CD4-positive, alpha-beta T cell treated with Interleukin-2 at 100 ng/mL for 4 hours (primary cell): ENCODE measurements around the gene TRPC4.

Experiments
- DNase-seq: peaks from one replicate; pipeline ENCODE4 v3.0.0-alpha.2; 2020; ENCODE audit warnings: low spot score

Gene TRPC4

GRCh38 chr13:37657134-37657533 lies 212.4 kb downstream of the TRPC4 start:
- DNase-seq, result no peak

DNA sequence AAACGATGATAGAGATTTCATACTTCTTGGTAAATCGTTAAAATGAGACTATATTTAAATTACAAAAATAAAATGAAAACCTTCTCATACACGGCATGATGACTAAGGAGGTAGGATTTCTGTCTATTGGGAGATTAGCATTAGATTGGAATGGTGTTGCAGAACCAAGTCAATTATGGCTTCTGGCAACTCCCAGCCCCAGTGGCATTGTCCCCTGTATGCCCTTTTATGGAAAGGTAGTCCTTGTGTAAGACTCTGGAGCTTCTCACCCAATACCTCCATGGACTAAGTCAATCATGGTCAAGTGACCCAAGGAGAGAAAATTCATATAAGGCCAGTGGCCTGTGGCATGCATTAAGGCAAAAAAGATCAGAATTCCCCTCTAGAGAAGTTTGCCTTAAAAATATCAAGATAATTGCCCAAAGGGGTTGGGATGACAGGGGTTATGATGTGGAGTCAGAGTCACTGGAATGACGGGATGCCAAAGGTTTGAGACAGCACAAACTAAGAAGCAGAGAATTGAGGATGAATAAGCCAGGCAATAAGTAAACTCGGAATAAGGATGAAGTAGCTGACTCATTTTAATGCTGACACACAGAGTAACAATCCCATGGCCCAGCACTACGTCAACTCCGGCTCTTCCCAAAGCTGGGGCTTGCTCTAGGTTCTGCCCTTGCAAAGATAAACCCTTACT lies 213.2 kb downstream of the TRPC4 start:
- no peak for DNase-seq

DNA sequence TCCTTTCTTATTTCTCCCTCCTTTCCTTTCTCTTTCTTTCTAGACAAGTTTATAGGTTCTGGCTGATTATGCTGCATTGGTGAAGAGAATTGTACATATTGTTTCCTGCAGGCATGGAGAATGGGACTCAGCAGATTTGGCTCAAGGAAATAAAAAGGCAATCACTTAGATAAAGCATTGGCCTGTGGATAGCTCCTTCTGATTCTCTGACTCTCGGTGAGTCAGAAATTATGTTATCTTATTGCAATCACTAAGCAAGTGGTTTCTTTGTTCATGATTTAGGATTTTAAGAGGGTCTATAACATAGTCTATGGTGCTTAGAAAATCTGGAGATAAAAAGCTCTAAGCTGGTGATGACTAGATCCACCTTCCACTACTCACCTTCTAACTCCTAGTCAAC lies 217.0 kb downstream of the TRPC4 start:
- DNase-seq, result no peak

GRCh38 chr13:37651891-37652290 lies 217.7 kb downstream of the TRPC4 start:
- no peak for DNase-seq

DNA sequence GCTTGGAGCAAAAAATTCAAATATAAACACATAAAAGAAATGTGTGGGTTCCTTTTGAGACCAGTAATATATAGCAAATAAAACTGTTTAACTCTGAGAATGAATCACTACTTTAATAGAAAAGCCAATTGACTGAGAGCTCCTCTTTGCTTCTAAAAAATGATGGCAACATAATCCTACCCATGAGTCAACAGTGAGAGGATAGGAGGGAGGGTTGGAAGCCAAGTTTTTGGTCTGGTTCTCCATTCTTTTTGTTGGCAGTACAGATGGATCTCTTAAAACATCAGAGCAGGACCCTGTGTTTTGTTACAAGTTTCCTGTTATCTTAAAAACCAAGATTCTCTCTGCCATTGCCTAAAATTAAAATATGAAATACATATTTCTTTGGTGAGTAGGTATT lies 221.0 kb downstream of the TRPC4 start:
- DNase-seq, result no peak

DNA sequence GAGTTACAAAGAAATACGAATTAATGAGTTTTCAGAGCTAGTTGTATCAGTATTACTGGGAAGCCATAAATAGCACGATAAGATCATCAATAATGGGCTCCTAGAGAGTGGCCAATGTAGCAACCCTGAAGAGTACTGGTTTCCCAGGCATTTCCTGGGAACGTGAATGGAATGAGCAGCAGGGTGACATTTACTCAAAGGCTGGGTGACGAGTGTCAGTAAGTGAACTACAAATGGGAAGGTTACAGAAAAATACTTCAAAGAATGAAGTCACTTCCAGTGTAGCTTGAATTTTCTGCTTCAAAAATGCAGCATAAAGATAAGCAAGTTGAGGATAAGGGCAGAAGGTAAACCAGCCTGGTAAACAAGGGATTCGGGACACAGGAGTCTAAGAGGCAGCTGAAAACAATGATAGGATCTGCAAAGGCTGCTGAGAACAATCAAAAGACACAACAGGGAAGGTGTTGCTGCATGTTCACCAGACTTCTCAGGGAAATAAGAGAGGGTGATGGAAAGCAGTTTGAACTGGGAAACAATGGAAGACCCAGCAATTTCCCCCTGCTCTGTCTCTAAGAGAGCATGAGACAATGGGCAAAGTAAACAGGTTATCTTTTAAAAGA lies 222.4 kb downstream of the TRPC4 start:
- no peak for DNase-seq

- no peak for DNase-seq
These were observed 223.0 kb downstream of the TRPC4 start for GRCh38 chr13:37646531-37646930.

- DNase-seq, result no peak
These were observed 224.3 kb downstream of the TRPC4 start for GRCh38 chr13:37645181-37645740.

DNA sequence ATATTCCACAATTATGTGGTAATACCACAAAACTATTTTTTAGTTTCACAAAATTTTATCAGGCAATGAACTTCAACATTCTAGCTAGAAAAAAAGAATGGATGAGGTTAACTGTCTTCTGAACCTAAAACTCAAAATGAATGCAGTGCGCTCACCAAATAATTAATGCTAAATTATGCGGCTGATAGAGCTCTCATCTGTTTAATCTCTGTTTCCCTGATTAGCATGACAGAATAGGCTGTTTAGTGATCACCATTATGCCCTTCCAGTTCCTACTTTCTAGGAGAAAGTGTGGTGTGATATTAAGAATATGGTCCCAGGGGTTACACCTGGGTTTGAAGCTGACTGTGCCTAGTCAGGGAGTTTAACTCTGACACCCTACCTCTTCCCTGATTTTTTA lies 228.2 kb downstream of the TRPC4 start:
- DNase-seq, result no peak

- DNase-seq, result no peak
These were observed 229.1 kb downstream of the TRPC4 start for GRCh38 chr13:37640499-37640898.

DNA sequence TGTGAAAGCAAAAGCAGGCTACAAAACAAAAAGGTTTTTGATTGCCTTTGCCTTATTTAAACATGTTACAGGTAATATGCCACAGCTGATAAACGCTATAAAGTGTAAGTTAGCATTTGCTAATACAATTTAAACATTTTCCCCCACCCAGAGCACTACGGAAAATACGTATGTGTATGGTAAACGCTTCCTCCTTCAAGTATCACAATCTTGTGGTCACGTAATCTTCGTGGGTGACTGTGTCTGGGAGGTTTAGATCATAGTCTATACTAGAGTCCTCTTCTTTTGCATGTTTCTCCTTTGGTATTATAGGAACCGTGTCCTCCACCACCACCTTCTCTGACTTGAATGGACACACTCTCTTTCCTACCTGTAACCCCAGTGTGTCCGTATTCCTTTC lies 232.9 kb downstream of the TRPC4 start:
- no peak for DNase-seq

GRCh38 chr13:37632294-37632693 lies 237.3 kb downstream of the TRPC4 start:
- DNase-seq, result no peak

DNA sequence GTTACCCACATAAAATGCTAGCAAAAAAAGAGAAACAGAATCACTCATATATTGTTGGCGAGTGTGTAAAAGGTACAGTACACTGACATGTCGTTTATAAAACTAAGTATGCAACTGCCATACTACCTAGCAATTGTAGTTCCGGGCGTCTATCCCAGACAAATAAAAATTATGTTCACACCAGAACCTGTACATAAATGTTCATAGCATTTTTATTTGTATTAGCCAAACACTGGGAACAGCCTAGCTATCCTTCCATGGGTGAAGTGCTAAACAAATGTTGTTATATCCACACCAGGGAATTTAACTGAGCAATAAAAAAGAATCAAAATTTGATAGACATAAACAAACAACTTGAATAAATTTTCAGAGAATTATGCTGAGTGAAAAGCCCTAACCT lies 242.1 kb downstream of the TRPC4 start:
- DNase-seq, result no peak

DNA sequence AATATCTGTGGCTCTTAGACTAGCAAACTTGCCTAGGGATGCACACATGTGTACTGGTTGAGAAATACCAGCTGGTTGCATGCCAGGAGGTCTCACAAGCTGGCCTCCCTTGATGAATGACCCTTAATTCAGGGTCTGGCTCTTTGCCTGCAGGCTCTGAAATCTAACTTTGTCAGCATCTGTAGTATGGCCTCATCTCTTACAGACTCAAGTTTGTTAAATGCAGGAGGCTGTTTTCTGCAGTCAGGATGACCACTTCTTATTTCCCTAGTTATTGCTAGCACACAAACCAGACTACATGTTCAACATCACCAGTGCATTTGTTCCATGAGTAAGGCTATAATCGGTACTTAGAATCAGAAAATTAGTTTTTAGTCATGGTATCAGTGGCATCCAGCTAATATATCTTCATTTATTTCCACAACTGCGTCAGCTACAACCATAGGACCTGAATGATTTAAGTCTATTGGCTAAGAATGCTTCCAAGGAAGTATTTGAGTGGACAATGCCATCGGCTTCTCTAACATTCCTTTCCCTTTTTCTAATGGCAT lies 247.7 kb downstream of the TRPC4 start:
- no peak for DNase-seq

DNA sequence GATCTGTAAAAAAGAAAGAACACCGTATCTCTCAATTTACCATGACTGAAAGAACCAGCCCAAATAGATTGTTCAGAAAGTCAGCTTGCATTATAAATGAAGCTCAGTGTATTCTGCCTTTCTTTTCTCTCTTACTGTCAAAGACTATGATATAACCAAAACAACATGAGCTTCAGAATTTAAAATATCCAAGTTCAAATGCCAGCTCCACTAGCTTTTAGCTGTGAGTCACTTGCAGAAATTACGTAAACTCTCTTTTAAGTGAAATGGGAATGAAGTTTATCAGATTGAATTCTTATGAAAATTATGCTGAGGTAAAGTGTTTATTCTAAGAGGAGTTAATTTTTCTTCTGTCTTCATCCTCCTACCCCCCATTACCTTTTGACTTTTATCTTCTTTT lies 251.0 kb downstream of the TRPC4 start:
- DNase-seq, result no peak

GRCh38 chr13:37617173-37617572 lies 252.4 kb downstream of the TRPC4 start:
- no peak for DNase-seq

- DNase-seq, result no peak
These were observed 253.4 kb downstream of the TRPC4 start for GRCh38 chr13:37616131-37616530.

DNA sequence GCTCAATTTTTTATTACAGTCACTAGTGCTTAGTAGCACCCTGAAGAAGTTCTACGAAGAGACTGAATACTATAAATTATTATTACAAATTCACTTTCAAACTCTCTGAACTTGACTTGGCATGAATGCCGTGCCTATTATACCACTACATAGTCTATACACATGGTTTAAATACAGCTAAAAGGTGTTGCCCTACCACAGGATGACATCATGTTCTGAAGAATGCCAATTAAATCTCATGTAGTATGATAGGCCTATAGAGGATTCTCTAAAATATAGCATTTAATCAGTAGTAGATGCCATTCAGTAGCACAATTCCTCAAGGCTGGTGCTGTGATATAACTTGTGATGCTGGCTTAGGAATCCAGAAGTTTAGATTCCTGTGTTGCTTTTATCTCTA lies 254.3 kb downstream of the TRPC4 start:
- no peak for DNase-seq

DNA sequence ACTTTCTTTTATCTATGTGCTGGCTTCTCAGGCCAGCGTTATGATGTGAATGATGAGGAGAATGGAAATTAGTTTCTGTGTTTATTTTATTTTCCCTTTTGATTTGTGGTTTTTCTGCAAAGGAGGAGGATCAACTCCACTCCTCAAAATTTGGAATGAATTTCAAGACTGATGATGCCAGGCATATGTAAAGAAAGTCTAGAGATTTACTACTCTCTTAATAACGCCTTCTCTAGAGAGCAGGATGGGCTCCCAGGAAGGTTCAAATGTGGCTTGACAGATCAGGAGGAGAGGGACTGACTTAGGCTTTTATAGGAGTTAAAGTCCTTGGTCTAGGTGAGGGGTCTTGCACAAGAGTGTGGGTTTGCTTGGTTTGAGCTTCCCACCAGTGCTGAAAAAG lies 255.9 kb downstream of the TRPC4 start:
- no peak for DNase-seq

DNA sequence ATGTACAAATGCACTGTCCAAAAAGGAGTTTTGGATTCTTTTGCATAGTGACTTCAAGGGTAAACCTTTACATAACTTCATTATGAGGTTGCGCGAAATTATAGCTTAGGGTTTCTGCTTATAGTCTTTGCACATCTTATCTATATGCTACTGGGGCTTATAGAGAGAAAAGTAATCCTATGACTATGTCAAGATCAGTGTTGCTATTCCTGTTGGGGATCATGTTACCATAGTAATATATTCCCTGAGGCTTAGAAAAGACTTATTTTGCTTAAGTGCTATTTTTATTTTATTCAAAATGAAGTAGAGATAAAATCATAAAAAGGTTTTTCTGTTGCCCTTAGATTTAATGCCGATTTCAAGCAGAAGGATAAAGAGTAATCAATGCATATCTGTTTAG lies 256.3 kb downstream of the TRPC4 start:
- DNase-seq, result no peak

DNA sequence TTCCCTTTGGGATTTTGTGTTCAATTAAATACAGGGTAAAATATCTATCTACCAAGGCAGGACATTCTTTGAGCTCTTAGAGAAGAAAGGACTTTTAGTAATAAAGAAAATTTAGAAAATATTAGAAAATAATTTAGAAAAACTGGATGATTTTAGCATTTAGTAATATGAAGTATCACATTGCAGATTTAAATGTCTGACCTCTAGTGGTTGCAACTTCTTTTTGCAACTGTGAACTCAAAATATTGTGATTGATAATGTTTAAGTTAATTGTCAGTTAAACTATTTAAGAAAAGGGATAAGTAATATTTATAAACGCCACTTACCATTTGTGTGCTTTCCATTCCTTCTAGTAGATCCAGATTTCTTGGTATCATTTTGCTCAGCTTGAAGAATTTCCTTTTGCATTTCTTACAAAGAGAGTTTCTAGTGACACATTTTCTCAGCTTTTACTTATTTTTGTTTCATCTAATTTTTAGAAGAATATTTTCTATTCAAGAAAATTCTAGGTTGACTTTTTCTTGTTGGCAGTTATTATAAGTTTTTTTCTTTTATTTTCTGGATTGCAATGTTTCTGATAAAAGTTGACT lies 260.7 kb downstream of the TRPC4 start:
- no peak for DNase-seq

DNA sequence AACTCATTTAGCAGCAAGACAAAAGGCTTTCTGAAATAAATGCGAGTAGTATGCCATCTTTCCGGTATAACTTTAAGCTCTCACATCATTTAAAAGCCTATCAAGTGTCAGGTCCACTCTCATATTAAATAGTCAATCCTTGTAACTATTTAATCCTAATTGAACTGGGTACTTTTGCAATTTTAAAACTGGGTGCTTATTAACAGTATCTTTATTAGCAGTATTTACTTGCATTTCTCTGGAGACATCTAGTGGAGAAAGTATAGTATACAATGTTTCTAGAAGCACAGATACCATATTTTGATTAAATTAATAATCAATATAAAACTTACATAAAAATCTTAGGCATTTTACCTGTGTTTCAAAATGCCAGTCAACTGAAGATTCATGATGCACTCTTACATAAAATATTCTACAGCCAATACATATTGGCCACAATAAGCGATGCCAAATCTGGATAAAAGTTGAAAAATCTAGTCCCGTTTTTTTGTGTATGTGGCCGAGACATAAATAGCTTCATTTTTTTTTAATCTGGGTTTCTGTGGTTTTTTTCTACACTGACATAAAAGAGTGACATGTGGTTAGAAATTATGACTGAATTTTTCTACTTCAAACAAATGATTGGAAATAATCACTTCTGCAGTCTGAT lies 266.7 kb downstream of the TRPC4 start:
- DNase-seq, result no peak
